HG03558 (cell line): Measurements from ENCODE around the gene SNAP47.

Experiments used
- ATAC-seq: cut with Tn5 transposase; IDR thresholded peaks from one replicate; pipeline ENCODE4 v1.9.1; 2021; ENCODE audit warnings: moderate number of reproducible peaks; ENCODE audit not compliant: unreplicated experiment; ENCODE audit errors: extremely low read depth

Gene SNAP47

DNA sequence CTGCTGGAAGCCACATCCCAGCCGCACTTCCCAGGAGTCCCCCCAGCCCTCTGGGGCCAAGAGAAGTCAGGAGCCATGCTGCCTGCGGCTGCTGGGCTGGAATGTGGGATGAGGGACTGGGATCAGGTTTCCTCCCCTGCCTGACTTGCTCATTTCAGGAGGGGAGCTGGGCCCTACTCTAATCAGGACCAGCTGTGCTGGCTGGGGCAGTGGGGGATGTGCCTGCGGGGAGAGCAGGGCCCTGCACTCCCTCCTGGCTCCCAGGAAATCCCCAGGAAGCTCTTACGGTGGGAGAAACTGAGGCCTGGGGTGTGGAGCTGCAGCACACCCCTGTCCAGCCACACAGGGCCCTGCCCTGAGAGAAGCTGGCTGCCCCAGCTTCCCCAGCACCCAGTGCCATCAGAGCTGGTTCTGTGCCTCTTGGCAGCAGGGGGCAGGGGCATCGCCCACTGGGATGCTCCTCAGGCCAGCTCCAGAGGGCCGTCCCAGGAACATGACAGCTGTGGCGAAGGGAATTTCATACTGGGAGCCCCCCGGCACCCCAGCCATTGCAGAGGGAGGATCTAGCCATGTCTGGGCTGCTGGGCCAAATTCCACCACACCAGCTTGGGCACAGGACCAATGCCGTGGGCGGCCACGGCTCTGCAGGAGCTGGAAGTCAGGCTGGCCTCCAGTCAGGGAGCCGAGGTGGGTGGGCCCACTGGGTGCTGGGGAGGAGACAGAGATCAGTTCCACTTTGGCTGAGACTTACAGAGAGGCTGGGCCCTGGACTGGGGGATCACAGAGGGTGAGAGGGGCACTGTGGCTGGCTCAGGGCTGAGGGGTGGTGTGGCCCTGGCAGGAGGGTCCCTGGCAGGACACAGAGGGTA, 58.9 kb downstream of the SNAP47 start:
- ATAC-seq, result no peak

- ATAC-seq, result no peak
Measured at GRCh38 chr1:227794817-227795192, 59.6 kb downstream of the SNAP47 start.

GRCh38 chr1:227795732-227796131, 60.5 kb downstream of the SNAP47 start:
- no peak for ATAC-seq

GRCh38 chr1:227796359-227796915, 61.2 kb downstream of the SNAP47 start:
- no peak for ATAC-seq

GRCh38 chr1:227797144-227797543, 61.9 kb downstream of the SNAP47 start:
- ATAC-seq, result no peak

- no peak for ATAC-seq
Measured at GRCh38 chr1:227797625-227798024, 62.4 kb downstream of the SNAP47 start.

GRCh38 chr1:227798078-227798802, 63.0 kb downstream of the SNAP47 start:
- ATAC-seq, result no peak

DNA sequence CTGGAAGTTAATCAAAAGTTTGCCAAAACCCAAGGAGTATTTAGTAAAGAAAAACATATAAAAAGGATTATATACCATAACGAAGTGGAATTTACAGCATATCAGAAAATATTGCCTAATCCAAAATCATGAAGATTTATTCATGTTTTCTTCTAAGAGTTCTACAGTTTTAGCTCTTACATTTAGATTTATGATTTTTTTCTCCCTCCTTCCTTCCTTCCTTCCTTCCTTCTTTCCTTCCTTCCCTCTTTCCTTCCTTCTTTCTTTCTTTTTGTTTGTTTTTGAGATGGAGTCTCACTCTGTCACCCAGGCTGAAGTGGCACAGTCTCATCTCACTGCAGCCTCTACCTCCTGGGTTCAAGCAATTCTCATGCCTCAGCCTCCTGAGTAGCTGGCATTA, 64.5 kb downstream of the SNAP47 start:
- ATAC-seq, result no peak

DNA sequence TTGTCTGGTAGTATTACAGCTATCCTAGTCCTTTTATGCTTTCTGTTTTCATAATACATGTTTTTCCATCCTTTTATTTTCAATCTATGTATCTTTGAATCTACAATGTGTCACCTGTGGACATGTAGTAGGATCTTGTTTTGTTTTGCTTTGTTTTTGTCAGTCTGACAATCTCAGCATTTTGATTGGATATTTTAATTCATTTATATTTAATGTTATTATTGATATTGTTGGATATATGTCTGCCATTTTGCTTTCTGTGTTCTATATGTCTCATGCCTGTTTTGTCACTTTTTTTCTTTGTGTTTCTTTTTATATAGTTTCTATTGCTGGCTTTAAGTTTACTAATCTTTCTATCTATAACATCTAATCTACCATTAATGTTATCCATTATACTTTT, 68.7 kb downstream of the SNAP47 start:
- no peak for ATAC-seq

GRCh38 chr1:227805606-227806197, 70.5 kb downstream of the SNAP47 start:
- no peak for ATAC-seq

- ATAC-seq, result no peak
Measured at GRCh38 chr1:227808566-227808965, 73.3 kb downstream of the SNAP47 start.

DNA sequence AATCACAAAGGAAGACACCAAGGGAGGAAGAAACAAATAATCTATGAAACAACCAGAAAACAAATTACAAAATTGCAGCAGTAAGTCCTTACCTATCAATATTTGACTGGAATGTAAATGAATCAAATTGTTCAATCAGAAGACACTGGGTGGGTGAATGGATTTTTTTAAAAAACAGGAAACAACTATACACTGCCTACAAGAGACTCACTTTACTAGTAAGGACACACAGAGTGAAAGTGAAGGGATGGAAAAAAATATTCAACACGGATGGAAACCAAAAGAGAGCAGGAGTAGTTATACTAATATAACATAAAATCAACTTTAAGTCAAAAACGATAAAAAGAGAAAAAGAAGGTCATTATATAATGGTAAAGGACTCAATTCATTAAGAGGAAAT, 73.8 kb downstream of the SNAP47 start:
- no peak for ATAC-seq

GRCh38 chr1:227813962-227814361, 78.7 kb downstream of the SNAP47 start:
- no peak for ATAC-seq

GRCh38 chr1:227815468-227816409, 80.5 kb downstream of the SNAP47 start, which contains the start of gene PRSS38:
Gene PRSS38 (plus strand): TSS chr1:227815675. CDS start chr1:227815717, 42 bp downstream.
- no peak for ATAC-seq

DNA sequence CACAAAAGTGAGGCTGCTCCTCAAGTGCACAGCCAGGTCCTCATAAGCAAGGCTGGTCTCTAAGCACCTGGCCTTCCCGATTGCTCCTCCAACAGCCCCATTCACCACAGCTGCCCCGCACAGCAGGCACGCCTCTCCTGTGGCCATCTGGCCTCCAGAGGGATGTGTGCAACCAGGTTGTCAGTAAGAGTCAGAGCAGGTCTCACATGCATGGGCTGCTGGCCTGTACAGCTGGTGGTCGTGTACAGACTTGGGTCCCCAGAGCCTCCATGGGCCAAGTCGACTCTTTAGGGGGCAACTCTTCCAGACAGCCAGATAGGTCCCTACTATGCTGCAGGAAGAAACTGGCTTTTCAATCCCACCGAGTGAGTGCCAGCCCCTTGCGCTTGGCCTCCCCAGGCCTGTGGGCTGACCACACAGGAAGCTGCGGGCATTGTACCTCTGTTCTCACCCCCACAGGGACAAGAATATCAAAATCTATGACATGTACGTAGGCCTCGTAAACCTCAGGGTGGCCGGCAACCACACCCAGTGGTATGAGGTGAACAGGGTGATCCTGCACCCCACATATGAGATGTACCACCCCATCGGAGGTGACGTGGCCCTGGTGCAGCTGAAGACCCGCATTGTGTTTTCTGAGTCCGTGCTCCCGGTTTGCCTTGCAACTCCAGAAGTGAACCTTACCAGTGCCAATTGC, 81.7 kb downstream of the SNAP47 start:
- ATAC-seq, result no peak

DNA sequence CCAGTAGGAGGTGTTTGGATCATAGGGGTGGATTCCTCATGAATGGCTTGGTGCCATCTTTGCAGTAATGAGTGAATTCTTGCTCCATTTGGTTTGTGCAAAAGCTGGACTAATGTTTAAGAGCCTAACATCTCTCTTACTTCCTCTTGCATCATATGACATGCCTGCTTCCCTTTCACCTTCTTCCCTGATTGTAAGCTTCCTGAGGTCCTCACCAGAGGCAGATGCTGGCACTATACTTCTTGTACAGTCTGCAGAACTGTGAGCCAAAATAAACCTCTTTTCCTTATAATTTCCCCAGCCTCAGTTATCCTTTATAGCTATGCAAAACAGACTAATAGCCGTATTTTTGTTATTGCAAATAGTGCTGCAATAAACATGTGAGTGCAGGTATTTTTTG, 88.3 kb downstream of the SNAP47 start:
- no peak for ATAC-seq

- no peak for ATAC-seq
Measured at GRCh38 chr1:227824204-227824603, 89.0 kb downstream of the SNAP47 start.

DNA sequence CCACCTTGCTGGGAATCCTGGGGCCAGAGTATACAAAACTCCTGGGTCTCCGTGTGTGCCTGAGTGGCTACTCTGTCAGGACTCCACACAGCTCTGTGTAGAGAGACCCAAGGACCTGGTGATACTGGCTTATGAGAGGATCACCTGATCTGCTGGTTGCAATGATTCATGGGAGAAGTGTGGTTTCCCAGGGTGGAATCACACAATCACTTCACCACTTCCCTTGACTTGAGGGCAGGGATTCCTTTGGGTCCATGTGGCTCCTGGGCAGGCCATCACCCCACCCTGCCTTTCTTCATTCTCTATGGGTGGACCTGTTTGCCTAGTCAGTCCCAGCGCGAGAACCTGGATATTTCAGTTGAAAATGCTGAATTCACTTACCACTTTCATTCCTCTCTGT, 93.6 kb downstream of the SNAP47 start:
- ATAC-seq, result no peak
